HG03280 (cell line): Measurements from ENCODE around the gene CPED1.
"Not testable (repeated sequence)": the region's sequence is repeated elsewhere in the genome, so short reads cannot be mapped to it uniquely, and the experiment has no call there.

ENCODE experiments used
- ATAC-seq: cut with Tn5 transposase; IDR thresholded peaks from one replicate; pipeline ENCODE4 v1.9.1; 2021; ENCODE audit warnings: mild to moderate bottlenecking, moderate library complexity; ENCODE audit not compliant: unreplicated experiment

Gene CPED1

GRCh38 chr7:121017586-121017985, 29.1 kb downstream of the CPED1 start:
- no peak for ATAC-seq

GRCh38 chr7:121019018-121019417, 30.5 kb downstream of the CPED1 start:
- no peak for ATAC-seq

GRCh38 chr7:121020249-121020988, 31.9 kb downstream of the CPED1 start:
- ATAC-seq, result no peak

- ATAC-seq, result no peak
Observed at GRCh38 chr7:121020989-121021969, 32.8 kb downstream of the CPED1 start.

- ATAC-seq, result no peak
Observed at GRCh38 chr7:121023194-121023593, 34.7 kb downstream of the CPED1 start.

- ATAC-seq, result no peak
Observed at GRCh38 chr7:121023683-121024511, 35.4 kb downstream of the CPED1 start.

- ATAC-seq, result no peak
Observed at GRCh38 chr7:121024611-121025010, 36.1 kb downstream of the CPED1 start.

GRCh38 chr7:121026159-121026558, 37.6 kb downstream of the CPED1 start:
- no peak for ATAC-seq

GRCh38 chr7:121026577-121027111, 38.1 kb downstream of the CPED1 start:
- ATAC-seq, result no peak

- no peak for ATAC-seq
Observed at GRCh38 chr7:121027761-121028669, 39.5 kb downstream of the CPED1 start.

GRCh38 chr7:121029302-121029701, 40.8 kb downstream of the CPED1 start:
- no peak for ATAC-seq

- no peak for ATAC-seq
Observed at GRCh38 chr7:121030308-121030707, 41.8 kb downstream of the CPED1 start.

- ATAC-seq, result no peak
Observed at GRCh38 chr7:121032645-121033460, 44.3 kb downstream of the CPED1 start.

- ATAC-seq, result no peak
Observed at GRCh38 chr7:121034929-121035328, 46.4 kb downstream of the CPED1 start.

GRCh38 chr7:121036776-121037175, 48.3 kb downstream of the CPED1 start:
- not testable (repeated sequence) for ATAC-seq

- not testable (repeated sequence) for ATAC-seq
Observed at GRCh38 chr7:121037329-121037728, 48.8 kb downstream of the CPED1 start.

- ATAC-seq, result no peak
Observed at GRCh38 chr7:121037957-121038716, 49.6 kb downstream of the CPED1 start.
